Measurements from ENCODE around the gene MYB. TPM values are rescaled to one million over a fixed set of nuclear protein-coding genes. Genes with fewer than 3 reads are reported as not detected.

The MYB gene
- total and polyA plus RNA-seq, 2 of the 4 experiments (the other 2 are of a cell fraction): 0.44 to 0.90 TPM

DNA sequence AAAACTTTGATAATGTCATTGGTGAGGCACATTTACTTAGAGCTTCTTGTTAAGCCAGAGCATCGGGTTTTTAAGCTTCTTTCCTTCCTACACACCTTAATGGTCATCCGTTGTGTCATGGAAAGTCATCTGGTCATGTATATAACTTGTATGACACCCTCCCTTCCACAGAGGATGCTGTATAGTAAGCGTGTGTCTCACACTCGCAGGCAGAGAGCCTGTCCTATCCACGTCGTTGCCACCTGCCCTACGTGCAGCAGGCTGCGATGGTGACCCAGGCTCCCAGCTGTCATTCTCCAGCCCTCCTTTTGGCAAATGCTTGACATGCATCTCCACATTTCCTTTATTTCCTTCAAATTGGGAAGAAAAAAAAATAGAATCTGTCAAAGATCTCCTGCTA is 85.6 kb downstream of the MYB start:
- Histone ChIP-seq H3K9ac (ENCODE audit: low read depth, low read length) (no peak overlapping the region), H2AK9ac (replicated peaks; ENCODE audit: low read depth, low read length, poor library complexity) (no peak overlapping the region), H3K4ac (ENCODE audit: low read depth, low read length) (no peak overlapping the region), H3K23ac (ENCODE audit: low read depth, low read length) (no peak overlapping the region), H3K79me1 (ENCODE audit: low read depth in 1 of 2, low read length in 2 of 2) (no peaks in the 10 kb centered on the region), H3K9me1 (ENCODE audit: insufficient read depth, low read length) (no peaks in the 10 kb centered on the region; the same call in 1 of the 2 replicates), H2BK20ac (ENCODE audit: low read depth, low read length) (no peak overlapping the region), H3K18ac (ENCODE audit: low read depth, low read length) (no peak overlapping the region), H4K5ac (ENCODE audit: low read depth, low read length) (no peak overlapping the region), H3K14ac (replicated peaks; ENCODE audit: low read depth, low read length) (no peak overlapping the region; the same call in 1 of the 2 replicates), H4K91ac (ENCODE audit: insufficient read depth, low read depth, low read length) (no peak overlapping the region), H3K56ac (ENCODE audit: extremely low read depth, insufficient read depth, low read length) (no peak overlapping the region), H3K27me3 (ENCODE audit: control insufficient read depth, insufficient read depth, low read length) (peaks cover 4% of the 10 kb centered on the region), H3K27ac (ENCODE audit: insufficient read depth, low read length) (no peak overlapping the region), H2BK120ac (ENCODE audit: low read depth, low read length) (no peak overlapping the region), H3K9me3 (ENCODE audit: control insufficient read depth, insufficient read depth, low read length) (no peaks in the 10 kb centered on the region), H3K4me1 (ENCODE audit: control insufficient read depth, insufficient read depth, low read length) (no peaks in the 10 kb centered on the region), H3K4me2 (ENCODE audit: low read depth, low read length) (no peak overlapping the region), H4K20me1 (ENCODE audit: insufficient read depth, low read length) (no peaks in the 10 kb centered on the region), H2AFZ (replicated peaks; ENCODE audit: low read length, poor library complexity) (no peak overlapping the region), H2BK5ac (ENCODE audit: low read depth, low read length, poor library complexity, severe bottlenecking) (no peak overlapping the region), H2BK15ac (ENCODE audit: low read depth, low read length) (no peak overlapping the region), H3K36me3 (ENCODE audit: control insufficient read depth, insufficient read depth, low read length) (no peaks in the 10 kb centered on the region), H2AK5ac (ENCODE audit: low read depth, low read length) (no peak overlapping the region), H4K8ac (ENCODE audit: low read depth in 2 of 2, low read length in 2 of 2) (no peak overlapping the region), H3K4me3 (ENCODE audit: insufficient read depth, low read depth, low read length) (no peak overlapping the region)
- WGBS, 2 experiments (ENCODE audit: extremely low coverage in 2 of 2, insufficient read length in 1 of 2): 100% methylated on average over 2 of the region's 8 CpGs; no CpG with 5 or more reads in 1 of the 2 experiments
- ATAC-seq (ENCODE audit: low read depth): no peak
- ChIA-PET POLR2A (ENCODE audit: unreplicated experiment) (no interaction called here), CTCF (no interaction called here)
- dilution Hi-C loops (cut with HindIII; ENCODE audit: low sequenced_read_pairs, unreplicated experiment): no loop called here
- no TSS peak for BruUV-seq (replicated peaks)
- in situ Hi-C loops (cut with MboI; ENCODE audit: low sequenced_read_pairs): no loop called here
- DNase-seq: no peak
- TF ChIP-seq POLR2A (IDR thresholded peaks at IDR 0.05; ENCODE audit: low read depth, low read length) (no peak), CEBPB (IDR thresholded peaks at IDR 0.05; ENCODE audit: low read depth, low read length) (no peak), RAD21 (IDR thresholded peaks at IDR 0.05; ENCODE audit: low read length) (no peak), MXI1 (IDR thresholded peaks at IDR 0.05; ENCODE audit: borderline replicate concordance, low read depth, low read length) (no peak), SMC3 (IDR thresholded peaks at IDR 0.05; ENCODE audit: low read depth, low read length) (no peak), FOS (IDR thresholded peaks at IDR 0.05; ENCODE audit: low read depth, low read length) (no peak), CHD1 (IDR thresholded peaks at IDR 0.05; ENCODE audit: low read depth, low read length) (no peak), BHLHE40 (IDR thresholded peaks at IDR 0.05; ENCODE audit: low read depth, low read length) (no peak), MAFK (IDR thresholded peaks at IDR 0.05; ENCODE audit: low read depth, low read length) (no peak)
- TF ChIP-seq, protein P1, sequence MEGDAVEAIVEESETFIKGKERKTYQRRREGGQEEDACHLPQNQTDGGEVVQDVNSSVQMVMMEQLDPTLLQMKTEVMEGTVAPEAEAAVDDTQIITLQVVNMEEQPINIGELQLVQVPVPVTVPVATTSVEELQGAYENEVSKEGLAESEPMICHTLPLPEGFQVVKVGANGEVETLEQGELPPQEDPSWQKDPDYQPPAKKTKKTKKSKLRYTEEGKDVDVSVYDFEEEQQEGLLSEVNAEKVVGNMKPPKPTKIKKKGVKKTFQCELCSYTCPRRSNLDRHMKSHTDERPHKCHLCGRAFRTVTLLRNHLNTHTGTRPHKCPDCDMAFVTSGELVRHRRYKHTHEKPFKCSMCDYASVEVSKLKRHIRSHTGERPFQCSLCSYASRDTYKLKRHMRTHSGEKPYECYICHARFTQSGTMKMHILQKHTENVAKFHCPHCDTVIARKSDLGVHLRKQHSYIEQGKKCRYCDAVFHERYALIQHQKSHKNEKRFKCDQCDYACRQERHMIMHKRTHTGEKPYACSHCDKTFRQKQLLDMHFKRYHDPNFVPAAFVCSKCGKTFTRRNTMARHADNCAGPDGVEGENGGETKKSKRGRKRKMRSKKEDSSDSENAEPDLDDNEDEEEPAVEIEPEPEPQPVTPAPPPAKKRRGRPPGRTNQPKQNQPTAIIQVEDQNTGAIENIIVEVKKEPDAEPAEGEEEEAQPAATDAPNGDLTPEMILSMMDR (conservative IDR thresholded peaks at IDR 0.05; ENCODE audit: low read depth, low read length): no peak
- intact Hi-C loops (cut with micrococcal nuclease): no loop called here

All from IMR-90 (cell line).